SH-SY5Y (cell line): Measurements from ENCODE around the gene PAPPA.

Experiments used
- GATA2 ChIP-seq: IDR thresholded peaks from 2 replicates; pipeline ENCODE4 v1.6.1; 2011; ENCODE audit warnings: mild to moderate bottlenecking, low read depth, low read length
- GATA3 ChIP-seq: IDR thresholded peaks from 2 replicates; pipeline ENCODE4 v1.6.1; 2011; ENCODE audit warnings: low read depth, mild to moderate bottlenecking, low read length, moderate library complexity

- TF ChIP-seq GATA2 (no peak), GATA3 (no peak)
Measured at GRCh38 chr9:116352958-116353357, 199.4 kb downstream of the PAPPA start.
